RCC 7860 (cell line): ENCODE measurements around the gene MAN1C1.
"Not testable (repeated sequence)": the region's sequence is repeated elsewhere in the genome, so short reads cannot be mapped to it uniquely, and the experiment has no call there.

Experiments
- DNase-seq: peaks from one replicate; pipeline ENCODE4 v3.0.0-alpha.2; 2015; ENCODE audit warnings: low spot score
- FAIRE-seq: peaks from 2 replicates; lab custom pipeline; 2012; peaks lifted over from hg19 to GRCh38; lab: Jason Lieb, UNC

MAN1C1 gene

DNA sequence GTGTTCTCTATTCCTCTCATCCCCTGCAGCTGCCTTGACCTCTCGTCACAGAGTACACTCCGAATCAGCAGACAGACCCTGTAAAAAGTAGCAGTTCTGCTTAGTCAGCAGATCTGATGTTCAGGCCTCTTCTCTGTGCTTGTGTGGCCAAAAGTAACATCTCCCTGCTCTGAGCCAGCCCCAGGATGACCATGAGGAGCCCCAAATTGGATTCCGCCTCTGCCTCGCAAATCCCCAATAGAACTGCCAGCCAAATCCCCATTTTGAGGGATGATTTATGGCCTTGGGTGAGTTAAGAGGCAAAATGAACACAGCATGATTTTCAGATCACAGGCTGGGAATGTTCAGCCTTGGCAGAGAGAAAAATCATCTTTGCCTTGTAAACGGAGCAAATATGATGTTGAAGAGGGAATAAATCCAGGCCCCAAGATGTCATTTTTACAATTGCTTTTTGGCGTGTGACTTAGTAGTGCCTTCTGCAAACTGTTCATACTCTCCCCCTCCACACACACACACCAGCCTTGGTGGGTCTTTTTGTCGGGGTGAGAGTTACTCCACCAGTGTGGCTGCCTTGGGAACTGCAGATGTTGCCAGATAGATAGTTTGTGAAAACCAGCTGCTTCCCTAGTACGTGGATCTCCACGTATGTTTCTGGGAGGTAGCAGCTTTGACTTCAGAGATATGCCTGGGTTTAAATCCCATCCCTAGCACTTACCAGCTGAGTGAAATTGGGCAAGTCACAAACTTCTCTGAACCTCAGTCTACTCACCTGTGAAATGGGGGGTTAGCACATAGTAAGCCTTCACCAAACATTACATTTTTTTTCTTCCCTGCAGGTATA lies 77.8 kb downstream of the MAN1C1 start:
- no peak for FAIRE-seq

DNA sequence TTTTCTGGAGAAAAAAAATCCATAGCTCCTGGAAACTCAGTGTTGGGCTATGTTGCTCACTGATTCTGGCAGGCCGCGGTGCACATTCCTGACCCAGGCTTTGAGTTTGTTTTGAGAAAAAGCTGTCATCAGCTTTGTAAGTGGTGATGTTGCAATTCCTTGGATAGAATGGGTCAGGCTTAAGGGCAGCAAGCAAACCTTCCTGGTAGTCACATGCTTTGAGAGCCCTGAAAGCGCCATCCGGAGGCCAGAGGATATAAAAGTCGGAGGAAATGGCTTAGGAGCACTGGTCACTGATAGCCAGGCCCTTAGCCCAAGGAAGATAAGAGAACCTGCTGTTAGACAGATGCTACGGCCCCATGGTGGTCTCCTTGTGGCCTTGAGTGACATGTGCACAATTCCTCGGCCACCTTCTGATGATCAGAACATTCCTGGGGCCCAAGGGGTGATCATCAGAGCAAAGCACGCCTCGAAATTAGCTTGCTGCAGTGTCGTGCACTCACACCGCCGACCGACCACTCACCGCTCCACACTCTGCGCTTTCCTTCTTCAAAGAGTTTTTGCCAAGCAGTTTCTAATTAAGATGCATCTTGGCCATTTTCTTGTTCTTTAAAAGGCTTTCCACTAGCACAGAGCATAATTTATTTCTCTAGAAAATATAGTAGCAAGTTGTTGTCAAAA lies 78.6 kb downstream of the MAN1C1 start:
- DNase-seq (no peak), FAIRE-seq (no peak)

More for the DNA sequence above, 77.8 kb downstream of the MAN1C1 start:
- no peak for DNase-seq

DNA sequence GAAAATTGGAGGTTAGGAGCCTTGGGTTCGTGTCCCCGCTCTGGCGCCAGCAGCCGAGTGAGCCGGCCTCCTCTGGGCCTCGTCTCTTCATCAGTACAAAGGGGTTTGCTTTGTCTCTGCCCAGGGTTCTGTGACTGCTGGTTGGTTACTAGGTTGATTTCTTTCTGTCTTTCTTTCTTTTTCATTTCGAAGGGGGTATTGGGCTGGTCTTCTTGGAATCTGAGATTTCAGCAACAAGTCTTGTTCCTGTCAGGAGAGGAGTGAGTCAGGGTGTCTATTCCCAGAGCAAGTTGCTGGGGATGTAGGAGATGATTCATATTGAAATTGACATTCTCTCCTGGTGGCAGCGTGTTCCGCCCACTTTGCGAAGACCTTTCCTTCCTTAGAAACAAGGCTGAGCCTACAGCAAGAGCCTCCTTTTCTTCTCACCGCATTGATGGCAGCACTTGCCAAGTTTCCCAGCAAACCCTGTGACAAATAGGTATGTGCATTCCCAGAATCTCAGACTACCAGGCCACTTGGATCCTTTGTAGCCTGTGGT lies 79.2 kb downstream of the MAN1C1 start:
- DNase-seq = peak; percentile 43
- FAIRE-seq = no peak

DNA sequence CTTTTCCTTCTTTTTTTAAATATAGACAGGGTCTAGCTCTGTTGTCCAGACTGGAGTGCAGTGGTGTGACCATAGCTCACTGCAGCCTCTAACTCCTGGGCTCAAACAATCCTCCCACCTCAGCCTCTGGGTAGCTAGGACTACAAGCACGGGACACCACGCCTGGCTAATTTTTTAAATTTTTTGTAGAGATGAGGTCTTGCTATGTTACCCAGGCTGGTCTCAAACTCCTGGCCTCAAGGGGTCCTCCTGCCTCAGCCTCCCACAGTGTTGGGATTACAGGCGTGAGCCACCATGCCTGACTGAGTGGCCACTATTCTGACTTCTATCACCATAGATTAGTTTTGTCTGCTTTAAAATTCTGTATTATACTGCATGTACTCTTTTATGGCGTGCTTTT lies 80.1 kb downstream of the MAN1C1 start:
- not testable (repeated sequence) for DNase-seq, FAIRE-seq

DNA sequence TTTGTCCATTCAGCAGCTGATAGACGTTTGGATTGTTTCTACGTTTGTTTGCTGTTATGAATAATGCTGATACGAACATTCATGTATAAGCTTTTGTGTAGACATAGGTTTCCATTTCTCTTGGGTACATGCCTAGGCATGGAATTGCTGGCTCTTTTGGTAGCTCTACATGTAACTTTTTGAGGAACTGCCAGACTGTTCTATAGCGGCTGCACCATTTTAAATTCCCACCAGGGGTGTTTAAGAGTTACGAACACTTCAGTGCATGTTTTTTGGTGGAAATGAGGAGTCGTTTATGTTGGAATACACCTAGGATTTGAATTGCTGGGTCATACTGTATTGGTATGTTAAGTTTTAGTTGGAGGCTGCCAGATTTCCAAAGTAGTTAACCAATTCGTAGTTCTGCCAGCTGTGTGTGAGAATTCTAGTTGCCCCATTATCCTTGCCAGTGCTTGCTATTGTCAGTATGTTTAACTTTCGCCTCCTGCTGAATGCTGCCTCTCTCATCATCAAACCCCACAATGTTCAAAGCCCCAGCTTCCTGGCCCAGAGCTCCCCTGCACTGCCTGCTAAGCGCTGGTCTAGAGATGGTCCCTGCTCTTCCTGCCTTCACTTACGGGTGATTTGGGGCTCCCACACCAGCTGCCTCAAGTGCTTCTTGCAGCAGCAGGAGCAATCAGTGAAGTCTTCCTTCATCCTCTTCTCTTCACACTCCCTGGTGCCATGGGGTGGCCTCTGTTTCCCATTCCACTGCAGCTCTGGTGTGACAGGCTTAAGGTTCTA lies 81.0 kb downstream of the MAN1C1 start:
- FAIRE-seq = no peak

DNA sequence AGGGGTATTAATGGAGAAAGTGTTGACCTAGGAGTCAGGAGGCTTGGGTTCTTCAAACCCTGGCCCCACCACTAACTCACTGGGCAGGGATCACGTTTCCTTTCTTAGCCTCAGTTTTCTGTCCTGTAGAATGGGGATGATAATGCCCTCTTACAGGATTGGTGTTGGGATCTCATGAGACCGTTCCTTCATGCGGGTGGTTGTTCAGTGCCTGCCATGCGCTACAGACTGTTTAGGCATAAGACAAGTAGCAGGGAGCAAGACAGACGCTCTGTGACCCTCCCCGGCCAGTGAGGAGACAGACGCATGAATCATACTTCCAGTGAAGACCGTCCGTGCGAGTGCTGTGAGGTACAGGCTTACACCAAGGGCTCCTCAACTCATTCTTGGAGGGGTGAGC lies 81.7 kb downstream of the MAN1C1 start:
- FAIRE-seq = no peak
- no peak for DNase-seq

More for the DNA sequence above, 81.0 kb downstream of the MAN1C1 start:
- DNase-seq = no peak

DNA sequence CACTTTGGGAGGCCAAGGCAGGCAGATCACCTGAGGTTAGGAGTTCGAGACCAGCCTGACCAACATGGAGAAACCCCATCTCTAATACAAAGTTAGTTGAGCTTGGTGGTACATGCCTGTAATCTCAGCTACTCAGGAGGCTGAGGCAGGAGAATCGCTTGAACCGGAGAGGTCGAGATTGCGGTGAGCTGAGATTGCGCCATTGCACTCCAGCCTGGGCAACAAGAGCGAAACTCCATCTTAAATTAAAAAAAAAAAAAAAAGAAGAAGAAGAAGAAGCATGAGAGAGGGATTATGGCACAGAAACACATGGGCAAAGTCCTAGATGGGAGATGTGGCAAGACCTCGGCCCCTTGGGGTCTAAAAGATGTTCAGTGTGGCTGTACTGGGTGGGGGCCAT lies 82.5 kb downstream of the MAN1C1 start:
- FAIRE-seq, DNase-seq: not testable (repeated sequence)

DNA sequence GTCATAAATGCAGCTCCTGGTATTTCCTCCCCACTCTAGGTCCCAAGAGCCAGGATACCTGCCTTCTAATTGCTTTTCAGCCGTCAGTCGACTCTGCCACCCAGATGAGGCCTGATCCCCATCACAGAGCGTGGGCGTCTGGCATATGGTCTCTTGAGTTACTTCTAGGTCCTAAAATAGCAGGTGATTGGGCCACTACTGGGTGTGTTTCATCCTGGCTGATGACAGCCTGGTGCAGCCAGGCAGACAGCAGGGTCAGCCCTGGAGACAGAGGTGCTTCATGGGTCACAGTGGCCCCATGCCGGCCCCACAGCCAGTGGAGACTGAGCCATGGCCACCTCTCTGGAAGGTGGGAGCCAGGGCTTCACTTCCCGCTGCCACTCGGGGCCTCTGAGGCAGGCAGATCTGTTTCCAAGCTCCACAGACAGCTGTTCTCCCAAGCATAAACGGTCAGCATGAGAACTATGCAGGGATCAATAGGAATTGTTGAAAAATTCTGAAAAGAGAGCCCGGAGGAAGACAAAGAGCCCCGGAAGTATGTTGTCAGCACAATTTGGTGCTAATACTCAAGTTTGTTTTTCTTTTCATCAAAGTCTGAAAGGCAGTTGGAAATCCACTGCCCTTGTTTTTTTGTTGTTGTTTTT lies 83.0 kb downstream of the MAN1C1 start:
- FAIRE-seq = no peak
- no peak for DNase-seq

DNA sequence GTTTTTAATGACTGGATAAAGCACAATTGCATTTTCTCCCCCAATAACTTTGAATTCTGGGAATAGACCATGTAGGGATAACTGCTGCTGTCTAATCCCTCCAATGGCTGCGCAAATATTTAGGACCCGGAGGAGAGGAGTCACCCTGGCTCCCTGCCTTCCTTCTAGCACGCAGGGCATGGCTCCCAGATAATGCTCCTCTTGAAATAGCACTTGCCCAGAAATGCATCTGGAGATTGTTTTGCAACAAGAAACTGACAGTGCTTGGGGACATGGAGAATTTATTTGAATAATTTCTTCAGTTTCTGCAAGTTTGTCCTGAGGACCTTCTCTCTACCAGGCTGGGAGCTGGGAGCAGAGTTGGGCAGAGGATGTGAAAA lies 83.5 kb downstream of the MAN1C1 start:
- FAIRE-seq = no peak
- no peak for DNase-seq

DNA sequence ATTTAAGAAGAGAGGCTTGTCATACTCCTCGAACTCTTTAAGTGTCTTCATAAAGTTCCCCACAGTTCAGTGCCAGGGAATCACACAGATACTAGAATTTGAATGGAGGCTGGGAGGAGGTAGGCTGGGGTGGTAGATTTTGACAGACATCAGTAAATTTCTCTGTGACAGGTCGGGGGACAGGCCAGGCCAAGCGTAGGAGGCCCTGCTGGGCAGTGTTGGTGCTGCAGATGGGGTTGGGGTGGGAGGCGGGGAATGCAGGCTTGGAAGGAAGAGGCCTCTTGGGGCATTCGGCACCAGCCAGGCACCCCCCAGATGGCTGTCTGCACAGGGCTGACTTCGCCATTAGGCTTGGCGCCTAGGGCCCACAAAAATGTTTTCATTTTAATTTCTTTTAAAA lies 84.0 kb downstream of the MAN1C1 start:
- FAIRE-seq (no peak), DNase-seq (no peak)

DNA sequence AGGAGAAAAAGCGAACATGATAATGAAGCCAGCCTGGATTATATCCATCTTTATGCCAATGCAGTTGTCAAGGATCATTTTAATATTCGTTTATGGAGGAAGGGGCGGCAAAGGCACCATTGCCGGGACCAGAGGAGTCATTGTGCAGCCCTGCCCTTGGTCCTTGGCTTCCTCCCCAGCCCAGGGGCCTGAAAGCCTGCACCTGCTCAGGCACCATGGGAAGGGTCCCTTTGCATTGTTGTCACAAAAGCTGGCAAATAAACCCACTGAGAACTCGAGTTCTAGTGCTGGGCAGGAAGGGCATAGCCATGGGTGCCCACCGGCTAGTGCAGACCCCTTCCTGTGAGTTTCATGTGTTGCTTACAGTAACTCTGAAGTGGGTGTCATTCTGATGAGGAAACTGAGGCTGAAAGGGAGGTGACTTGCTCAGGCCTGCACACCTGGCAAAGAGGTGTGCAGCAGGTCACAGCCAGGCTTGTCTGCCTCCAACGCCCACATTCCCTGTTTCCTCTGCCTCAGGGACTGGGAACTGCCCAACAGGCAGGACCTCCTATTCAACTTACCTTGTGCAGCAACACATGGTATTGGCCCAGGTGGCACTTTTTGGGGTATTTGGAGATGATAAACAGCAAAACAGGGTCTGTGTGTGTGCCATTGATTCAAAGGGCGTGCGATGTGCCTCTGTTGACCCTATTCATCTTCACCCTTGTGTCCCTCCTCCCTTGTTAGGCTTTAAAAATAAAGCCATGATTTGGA lies 84.6 kb downstream of the MAN1C1 start:
- DNase-seq (no peak), FAIRE-seq (no peak)

DNA sequence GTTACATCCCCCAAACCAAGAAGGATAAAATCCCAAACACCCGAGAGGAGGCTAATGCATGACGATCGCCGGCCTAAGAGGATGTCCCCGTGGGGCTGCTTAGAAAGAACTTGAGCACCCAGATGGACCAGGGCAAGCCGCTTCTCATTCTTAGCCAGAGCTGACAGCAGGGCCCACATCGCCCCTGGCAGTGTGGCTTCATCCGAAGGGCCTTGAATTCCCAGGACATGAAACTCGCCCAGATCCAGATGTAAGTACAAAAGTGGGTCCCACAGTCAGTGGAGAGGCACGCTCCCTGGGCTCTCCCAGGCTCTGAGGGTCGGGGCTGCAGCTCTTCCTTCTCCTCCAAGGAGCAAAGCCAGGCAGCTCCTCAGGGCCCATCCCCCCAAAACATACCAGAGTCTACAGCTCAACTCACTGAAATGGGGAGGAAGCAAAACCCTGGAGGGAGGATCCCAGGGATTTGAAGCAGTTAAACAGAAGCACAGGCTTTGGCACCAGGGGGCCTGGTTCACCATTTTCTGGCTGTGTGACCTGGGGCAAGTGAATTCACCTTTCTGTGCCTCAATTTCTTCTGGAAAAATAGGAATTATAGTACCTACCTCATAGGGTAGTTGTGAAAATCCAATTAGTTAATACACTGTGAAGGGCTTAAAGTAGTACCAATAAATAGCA lies 85.6 kb downstream of the MAN1C1 start:
- FAIRE-seq (no peak), DNase-seq (no peak)

DNA sequence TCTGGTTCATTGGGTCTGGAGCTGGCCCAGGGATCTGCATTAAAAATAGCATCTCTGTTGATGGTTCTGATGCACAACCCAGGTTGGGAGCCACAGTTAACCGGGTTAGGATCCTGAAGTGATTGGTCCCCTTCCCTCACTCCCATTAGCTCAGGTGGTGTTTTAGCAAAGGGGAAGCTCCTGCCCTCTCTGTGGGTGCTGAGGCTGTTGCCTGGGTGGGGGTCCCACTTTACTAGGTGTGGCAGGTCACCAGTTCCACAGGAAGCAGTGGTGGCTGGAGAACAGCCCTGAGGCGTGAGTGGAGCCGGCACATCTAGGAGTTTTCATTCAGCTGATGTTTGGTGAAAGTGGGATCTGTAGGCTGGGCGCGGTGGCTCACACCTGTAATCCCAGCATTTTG lies 86.5 kb downstream of the MAN1C1 start:
- FAIRE-seq (no peak), DNase-seq (no peak)

DNA sequence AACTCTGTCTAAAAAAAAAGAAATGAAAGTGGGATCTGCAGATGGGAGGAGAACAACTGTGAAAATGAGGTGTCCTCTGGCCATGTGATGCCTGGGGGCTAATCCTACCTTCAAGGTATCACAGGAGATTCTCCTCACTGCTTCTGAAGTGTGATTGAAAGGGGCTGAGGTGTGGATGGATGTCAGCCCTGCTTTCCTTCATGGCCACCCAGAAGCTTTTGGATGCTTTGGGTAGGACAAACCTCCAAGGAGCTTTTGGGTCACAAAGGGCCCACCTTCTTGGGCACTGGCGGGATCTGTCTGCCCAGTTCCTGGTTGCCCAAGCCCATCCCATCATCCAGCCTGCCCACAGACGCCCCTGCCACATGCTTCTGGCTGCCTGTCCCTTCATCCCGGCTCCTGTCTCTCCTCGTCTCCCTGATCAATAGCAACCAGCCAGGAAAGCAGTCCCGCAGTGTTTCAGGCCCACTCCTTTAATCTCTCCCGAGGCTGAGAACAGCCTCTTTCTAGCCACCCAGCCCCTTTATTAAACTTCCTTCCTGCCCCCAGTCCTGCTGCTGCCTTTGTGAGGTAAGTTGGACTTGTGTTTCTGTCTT lies 87.2 kb downstream of the MAN1C1 start:
- no peak for DNase-seq
- FAIRE-seq = no peak

DNA sequence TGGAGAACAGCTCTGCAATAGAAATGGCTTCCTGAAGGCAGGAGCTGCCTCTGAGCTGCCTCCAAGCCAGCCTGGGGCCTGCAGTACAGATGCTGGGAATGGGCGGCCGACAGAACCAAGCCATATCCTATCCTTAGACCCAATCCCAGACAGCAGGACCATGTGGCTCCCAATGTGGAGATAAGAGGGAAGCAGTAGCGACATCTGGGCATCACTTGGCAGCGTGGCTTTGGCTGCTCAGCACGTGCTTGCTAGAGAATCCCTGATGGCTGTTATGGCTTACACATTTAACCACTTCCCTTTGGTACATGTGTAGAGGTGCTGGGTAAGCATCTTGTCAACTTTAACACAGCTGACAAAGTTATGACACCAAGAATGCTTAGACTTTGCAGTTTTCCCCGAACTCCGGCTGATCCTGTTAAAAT lies 87.7 kb downstream of the MAN1C1 start:
- FAIRE-seq = no peak
- DNase-seq = no peak

DNA sequence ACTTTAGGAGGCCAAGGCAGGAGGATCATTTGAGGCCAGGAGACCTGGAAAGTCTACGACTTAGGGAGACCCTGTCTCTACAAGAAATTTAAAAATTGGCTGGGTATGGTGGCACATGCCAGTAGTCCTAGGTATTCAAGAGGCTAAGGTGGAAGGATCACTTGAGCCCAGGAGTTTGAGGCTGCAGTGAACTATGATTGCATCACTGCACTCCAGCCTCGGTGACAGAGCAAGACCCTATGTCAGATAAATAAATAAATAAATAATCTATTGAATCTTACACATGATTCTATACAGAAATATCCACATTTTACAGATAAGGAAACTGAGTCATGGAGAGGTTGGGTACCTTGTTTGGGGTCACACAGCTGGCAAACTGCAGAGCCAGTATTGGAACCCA lies 89.1 kb downstream of the MAN1C1 start:
- no peak for FAIRE-seq
- DNase-seq = no peak

DNA sequence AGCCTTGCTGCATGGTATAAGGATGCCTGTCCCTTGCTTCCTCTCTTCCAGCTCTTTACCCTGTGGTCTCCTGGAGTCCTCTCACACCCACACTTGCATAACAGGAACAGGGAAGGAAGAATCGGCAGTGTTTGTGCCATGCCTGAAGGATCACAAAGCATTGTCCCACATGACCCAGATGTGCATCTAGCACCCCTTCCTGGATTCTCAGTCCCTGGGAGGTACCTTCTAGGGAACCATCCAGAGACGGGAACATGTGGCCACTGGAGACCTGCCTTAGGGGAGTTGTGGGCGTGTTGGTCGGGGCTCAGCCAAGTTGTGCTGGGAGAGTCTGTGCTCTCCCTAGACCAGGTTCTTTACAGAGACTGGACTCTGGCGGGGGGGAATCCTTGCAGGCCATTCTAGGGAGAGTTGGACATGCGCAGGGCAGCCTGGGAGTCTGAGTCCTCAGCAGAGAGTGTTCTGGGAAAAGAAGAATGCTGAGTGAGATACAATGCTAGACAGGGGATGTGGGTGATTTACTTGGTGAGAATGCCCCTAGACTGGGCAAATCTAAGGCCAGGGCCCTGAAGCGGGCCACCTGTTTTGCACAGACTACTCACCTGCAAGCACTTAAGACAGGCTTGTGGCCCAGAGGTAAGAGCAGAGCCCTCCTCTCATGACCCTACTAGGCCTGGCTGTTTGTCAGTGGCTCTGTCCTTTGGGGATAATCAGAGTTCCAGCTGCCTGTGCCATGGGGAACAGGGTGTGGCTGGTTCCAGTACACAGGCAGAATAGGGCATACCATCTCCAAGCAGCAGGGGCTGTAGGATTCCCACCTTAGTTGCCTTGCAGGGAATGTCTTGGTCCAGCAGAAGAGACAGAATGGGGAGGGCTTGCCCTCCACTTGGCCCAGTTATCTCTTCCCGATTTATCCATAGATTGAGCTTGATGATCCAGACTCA lies 89.8 kb downstream of the MAN1C1 start:
- FAIRE-seq (no peak), DNase-seq (no peak)
